Activated CD4-positive, alpha-beta T cell treated with anti-CD3 and anti-CD28 coated beads for 4 hours (primary cell): ENCODE results near the gene CELF5.
"Not testable (repeated sequence)": the region's sequence is repeated elsewhere in the genome, so short reads cannot be mapped to it uniquely, and the experiment has no call there.

ENCODE experiments used
- DNase-seq, 2 donors: peaks; one replicate each; pipeline ENCODE4 v3.0.0-alpha.2; 2020

Gene CELF5

GRCh38 chr19:3325451-3325850 lies 101.0 kb downstream of the CELF5 start:
- DNase-seq = no peak

- DNase-seq = no peak
Observed at GRCh38 chr19:3328743-3329142, 104.3 kb downstream of the CELF5 start.

GRCh38 chr19:3330047-3330446 lies 105.6 kb downstream of the CELF5 start:
- DNase-seq = no peak

GRCh38 chr19:3332232-3332631 lies 107.8 kb downstream of the CELF5 start:
- not testable (repeated sequence) for DNase-seq

GRCh38 chr19:3333020-3333583 lies 108.6 kb downstream of the CELF5 start:
- no peak for DNase-seq

- no peak for DNase-seq
Observed at GRCh38 chr19:3333662-3334061, 109.2 kb downstream of the CELF5 start.

- not testable (repeated sequence) for DNase-seq
Observed at GRCh38 chr19:3334749-3335430, 110.4 kb downstream of the CELF5 start.

GRCh38 chr19:3335431-3336350 lies 111.2 kb downstream of the CELF5 start:
- DNase-seq = no peak

GRCh38 chr19:3336351-3336679 lies 111.9 kb downstream of the CELF5 start:
- no peak for DNase-seq

- DNase-seq = no peak
Observed at GRCh38 chr19:3336680-3337523, 112.4 kb downstream of the CELF5 start.

- peak; percentile 48 to 57 for DNase-seq
Observed at GRCh38 chr19:3338541-3339181, 114.2 kb downstream of the CELF5 start.

- DNase-seq = no peak
Observed at GRCh38 chr19:3340340-3340739, 115.9 kb downstream of the CELF5 start.

- DNase-seq = no peak
Observed at GRCh38 chr19:3342246-3342645, 117.8 kb downstream of the CELF5 start.

GRCh38 chr19:3342962-3343361 lies 118.5 kb downstream of the CELF5 start:
- DNase-seq = not testable (repeated sequence)

- peak; percentile 24 to 46 for DNase-seq
Observed at GRCh38 chr19:3343619-3344502, 119.4 kb downstream of the CELF5 start.

GRCh38 chr19:3344608-3345598 lies 120.4 kb downstream of the CELF5 start:
- DNase-seq = no peak

GRCh38 chr19:3345850-3346460 lies 121.5 kb downstream of the CELF5 start:
- no peak for DNase-seq
